Dendritic cell treated with granulocyte-macrophage colony-stimulating factor and Interleukin-4, amounts not matched to agents 40 ng/mL and 50 ng/mL, for 4 days (primary cell): ENCODE data around the gene CPNE8.

ENCODE experiments used
- H3K27ac Mint-ChIP-seq: one replicate; pipeline ENCODE4 v1.8.0; 2022; ENCODE audit warnings: mild to moderate bottlenecking, mixed read lengths
- H3K27me3 Mint-ChIP-seq: one replicate; pipeline ENCODE4 v1.8.0; 2022; ENCODE audit warnings: mild to moderate bottlenecking, mixed read lengths
- H3K36me3 Mint-ChIP-seq: one replicate; pipeline ENCODE4 v1.8.0; 2022; ENCODE audit warnings: low read depth, mixed read lengths
- H3K4me1 Mint-ChIP-seq: one replicate; pipeline ENCODE4 v1.8.0; 2022; ENCODE audit warnings: low read depth, mixed read lengths
- H3K4me3 Mint-ChIP-seq: one replicate; pipeline ENCODE4 v1.8.0; 2022; ENCODE audit warnings: mild to moderate bottlenecking, moderate library complexity, mixed read lengths
- H3K9me3 Mint-ChIP-seq: one replicate; pipeline ENCODE4 v1.8.0; 2022; ENCODE audit warnings: mixed read lengths
- intact Hi-C: fragments of 100-400 bp; cut with micrococcal nuclease; formaldehyde crosslinking; loops from one replicate; pipeline ENCODE4 v1.15.0; 2022

CPNE8 gene

DNA sequence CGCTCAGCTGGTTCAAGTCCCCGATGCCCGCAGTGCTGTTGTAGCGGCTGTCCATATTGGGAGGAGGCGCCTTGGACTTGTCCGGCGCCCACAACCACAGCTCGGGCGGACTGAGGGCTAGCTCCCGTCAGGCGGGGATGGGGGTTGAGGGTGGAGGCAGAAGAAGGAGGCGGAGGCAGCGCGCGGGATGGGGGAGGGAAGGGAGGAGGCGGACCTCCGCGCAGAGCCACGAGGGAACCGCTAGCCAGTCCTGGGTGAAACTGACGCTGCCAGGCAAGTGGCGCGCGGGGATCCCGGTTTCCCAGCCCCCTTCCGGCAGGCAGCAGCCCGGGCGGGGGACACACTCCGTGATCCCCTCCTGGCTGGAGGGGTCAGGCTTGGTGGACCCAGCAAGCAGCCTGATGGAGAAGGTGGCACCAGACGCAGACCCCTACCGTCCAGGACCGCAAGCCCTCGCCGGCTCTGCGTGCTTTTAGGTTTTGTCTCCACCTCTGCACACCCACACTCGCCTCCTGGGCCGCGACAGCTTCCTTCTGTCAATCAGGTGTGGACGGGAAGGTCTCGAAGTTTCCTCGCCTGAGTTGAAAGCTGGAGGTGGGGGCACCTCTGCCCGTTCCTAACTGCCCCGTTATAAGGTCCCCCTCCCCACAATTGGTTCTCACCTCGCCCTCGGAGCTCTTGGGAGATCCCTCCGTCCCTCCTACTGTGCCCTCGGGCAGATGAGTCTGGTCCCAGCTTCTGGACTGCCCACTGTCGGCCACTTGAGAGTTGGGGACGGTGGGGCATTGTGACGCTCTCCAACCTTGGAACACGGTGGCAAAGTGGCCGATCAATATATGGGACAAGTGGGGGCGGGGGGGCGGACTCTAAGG, at the start of gene CPNE8:
Gene CPNE8, minus strand, starts transcription at position 112 of the 872 bp plus-strand sequence. Its CDS starts 57 bp downstream, at position 55.
- Mint-ChIP-seq H3K27ac (peak within 1 kb of the TSS; percentile 99), H3K4me1 (peaks cover 38% of the 10 kb centered on the region), H3K9me3 (no peaks in the 10 kb centered on the region), H3K4me3 (peak within 1 kb of the TSS; percentile 98), H3K36me3 (peaks cover 28% of the 10 kb centered on the region), H3K27me3 (no peaks in the 10 kb centered on the region)
- intact Hi-C loops, result loop anchor here (2.0 kb wide), 1 partner anchor 589 kb away; the partner anchor contains the start of gene ALG10B

DNA sequence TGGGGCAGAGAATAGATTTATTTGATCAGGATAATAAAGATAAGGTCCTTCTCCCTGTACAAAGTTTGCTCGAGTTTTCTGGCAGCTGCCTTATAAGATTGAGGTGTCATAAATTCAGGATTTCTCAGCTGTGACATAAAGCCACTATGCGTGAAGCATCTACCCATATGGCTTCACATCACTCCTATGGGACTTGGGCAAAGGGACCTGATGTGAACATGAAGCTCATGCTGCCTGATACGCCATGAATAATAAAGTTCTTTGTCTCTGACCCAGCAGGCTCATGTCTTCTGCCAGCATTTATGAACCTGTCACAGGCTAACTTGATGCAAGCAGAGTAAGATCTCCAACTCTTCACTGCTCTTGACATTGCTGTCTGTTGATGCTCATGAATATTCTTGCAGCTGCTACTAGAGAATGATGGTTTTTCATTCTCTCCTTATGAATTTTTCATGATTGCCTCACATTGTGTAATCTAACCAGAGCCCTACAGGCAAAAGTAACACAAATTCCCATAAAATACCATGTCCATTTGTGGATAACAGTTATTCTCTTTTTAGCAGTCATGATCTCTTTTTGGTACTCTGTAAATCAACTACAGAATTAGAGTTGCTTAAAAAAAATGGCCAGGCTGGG, 49.0 kb upstream of the CPNE8 start:
- no peak overlapping the region for H3K27ac Mint-ChIP-seq
- H3K36me3 Mint-ChIP-seq, result no peaks in the 10 kb centered on the region
- intact Hi-C loops, result no loop called here
- no peak overlapping the region for H3K4me3 Mint-ChIP-seq
- no peaks in the 10 kb centered on the region for H3K4me1 Mint-ChIP-seq
- H3K9me3 Mint-ChIP-seq, result peaks cover 10% of the 10 kb centered on the region
- H3K27me3 Mint-ChIP-seq, result no peaks in the 10 kb centered on the region

DNA sequence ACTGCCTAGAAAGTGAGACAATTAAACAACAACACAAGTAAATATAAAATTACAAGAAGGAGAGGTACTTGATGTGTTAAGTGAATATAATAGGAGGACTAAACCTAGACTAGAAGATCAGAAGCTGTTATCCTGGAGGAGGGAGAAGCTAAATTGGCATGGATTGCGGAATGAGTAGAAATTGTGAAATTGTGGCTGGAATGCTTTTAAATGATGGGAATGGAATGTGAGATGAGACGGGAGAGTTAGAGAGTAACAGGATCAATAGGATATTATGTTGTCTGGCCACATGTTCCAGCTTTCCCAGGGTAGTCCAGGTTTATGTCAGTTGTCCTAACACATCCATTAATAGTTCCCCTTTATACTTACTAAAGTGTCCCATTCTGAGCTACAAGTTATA, 44.0 kb upstream of the CPNE8 start:
- no peaks in the 10 kb centered on the region for H3K4me1 Mint-ChIP-seq
- H3K27me3 Mint-ChIP-seq, result no peaks in the 10 kb centered on the region
- H3K36me3 Mint-ChIP-seq, result no peaks in the 10 kb centered on the region
- H3K27ac Mint-ChIP-seq, result no peak overlapping the region
- intact Hi-C loops, result no loop called here
- H3K9me3 Mint-ChIP-seq, result peaks cover 11% of the 10 kb centered on the region
- no peak overlapping the region for H3K4me3 Mint-ChIP-seq

DNA sequence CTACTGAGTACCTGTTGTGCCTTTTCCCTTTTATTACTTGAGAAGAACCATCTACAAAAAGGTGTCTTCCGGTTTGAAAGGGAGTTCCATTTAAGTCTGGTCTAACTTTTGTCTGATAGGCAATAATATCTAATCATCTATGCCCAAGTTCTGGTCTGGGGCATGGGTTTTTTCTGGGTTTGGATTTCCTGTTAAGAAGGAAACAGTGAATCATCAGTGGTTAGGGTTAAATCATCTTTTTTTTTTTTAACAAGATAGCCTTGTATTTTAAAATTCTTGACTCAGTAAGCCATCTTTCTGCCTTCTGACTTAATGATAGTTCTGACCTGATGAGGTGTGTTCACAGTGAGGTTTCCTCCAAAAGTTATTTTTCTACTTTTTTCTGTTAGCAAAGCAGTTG, 29.3 kb upstream of the CPNE8 start:
- Mint-ChIP-seq H3K4me1 (no peaks in the 10 kb centered on the region), H3K27ac (no peak overlapping the region), H3K9me3 (peaks cover 35% of the 10 kb centered on the region), H3K27me3 (no peaks in the 10 kb centered on the region), H3K4me3 (no peak overlapping the region), H3K36me3 (no peaks in the 10 kb centered on the region)
- intact Hi-C loops, result no loop called here

DNA sequence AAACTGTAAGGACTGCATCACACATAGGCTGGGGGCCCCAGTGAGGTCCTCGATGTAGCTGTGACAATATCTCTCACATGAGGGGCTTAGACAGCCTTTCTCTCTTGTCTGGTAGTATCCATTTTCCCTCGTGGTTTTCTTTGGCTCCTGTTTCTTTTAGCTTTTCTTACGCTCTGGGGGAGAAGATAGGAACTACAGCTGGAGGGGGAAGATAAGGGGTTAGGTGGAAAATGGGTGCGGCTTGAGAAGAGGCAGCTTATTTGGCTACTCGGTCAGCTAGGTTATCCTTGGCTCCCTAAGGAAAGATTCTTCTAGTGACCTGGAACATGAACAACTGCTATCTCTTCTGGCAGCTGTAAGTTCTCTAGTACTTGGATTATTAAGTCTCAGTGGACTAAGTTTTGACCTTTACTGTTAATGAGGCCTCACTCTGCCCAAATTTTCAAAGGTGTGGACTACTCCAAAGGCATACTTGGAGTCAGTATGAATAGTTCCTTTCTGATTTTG, 28.7 kb upstream of the CPNE8 start:
- Mint-ChIP-seq H3K27me3 (no peaks in the 10 kb centered on the region), H3K4me1 (no peaks in the 10 kb centered on the region), H3K9me3 (peaks cover 35% of the 10 kb centered on the region), H3K4me3 (no peak overlapping the region), H3K27ac (no peak overlapping the region), H3K36me3 (no peaks in the 10 kb centered on the region)
- intact Hi-C loops, result no loop called here

DNA sequence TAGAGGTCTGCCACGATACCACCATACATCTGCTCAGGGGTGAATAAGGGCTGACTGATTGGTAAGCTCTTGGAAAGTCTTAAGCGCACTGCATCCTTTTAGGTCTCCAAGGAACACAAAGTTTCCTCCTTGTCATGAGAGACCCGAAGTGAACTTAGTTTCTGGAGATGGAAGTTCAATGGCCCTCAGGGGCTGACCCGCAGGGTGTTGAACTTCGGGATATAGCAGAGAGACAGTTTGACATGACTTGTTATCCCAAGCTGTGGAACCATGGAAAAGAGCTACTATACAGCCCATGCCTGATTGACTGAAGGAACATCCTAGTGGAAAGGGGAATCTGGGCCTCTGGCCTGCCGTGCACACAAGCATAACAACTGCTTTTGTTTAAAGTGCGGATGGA, 26.9 kb upstream of the CPNE8 start:
- H3K9me3 Mint-ChIP-seq, result peaks cover 22% of the 10 kb centered on the region
- H3K4me1 Mint-ChIP-seq, result no peaks in the 10 kb centered on the region
- no peak overlapping the region for H3K4me3 Mint-ChIP-seq
- no peaks in the 10 kb centered on the region for H3K36me3 Mint-ChIP-seq
- intact Hi-C loops, result no loop called here
- H3K27me3 Mint-ChIP-seq, result no peaks in the 10 kb centered on the region
- no peak overlapping the region for H3K27ac Mint-ChIP-seq

DNA sequence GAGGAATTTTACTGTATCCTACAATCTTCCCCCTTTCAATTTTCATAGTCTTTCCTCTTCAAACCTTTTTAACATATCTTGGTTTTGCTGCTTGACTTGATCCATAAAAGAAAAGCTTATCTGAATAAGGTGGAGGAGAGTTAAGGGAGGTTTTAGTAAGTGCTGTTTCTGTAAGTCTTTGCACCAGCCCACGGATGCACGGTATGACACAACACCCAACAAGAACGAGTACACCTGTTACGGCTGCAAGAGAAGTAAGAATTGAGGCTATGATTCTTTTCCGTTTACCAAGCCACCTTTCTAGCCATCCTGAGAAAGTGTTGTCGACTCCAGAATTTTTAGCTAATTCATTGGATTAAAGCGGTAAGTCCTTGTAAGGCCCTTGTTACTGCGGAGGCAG, 26.1 kb upstream of the CPNE8 start:
- intact Hi-C loops, result no loop called here
- Mint-ChIP-seq H3K9me3 (peaks cover 13% of the 10 kb centered on the region), H3K4me1 (no peaks in the 10 kb centered on the region), H3K27me3 (no peaks in the 10 kb centered on the region), H3K36me3 (no peaks in the 10 kb centered on the region), H3K4me3 (no peak overlapping the region), H3K27ac (no peak overlapping the region)

DNA sequence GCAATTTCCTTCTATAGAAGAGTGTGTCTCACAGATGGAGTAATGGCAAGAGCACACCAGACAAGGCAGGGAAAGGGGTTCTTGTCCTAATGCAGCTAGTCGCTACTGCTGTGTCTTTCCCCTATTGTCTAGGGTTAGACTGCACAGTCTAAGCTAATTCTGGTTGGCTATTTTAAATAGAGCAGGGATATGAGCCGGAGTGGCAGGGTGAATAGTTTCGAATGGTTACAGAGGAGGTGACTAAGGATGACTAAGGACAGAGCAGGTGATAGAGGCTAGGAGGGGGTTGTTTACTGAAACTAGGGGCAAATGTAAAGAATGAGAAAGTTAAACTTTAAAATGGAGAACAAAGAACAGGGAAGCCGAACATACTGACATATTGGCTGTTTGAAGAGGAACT, 25.6 kb upstream of the CPNE8 start:
- no peak overlapping the region for H3K4me3 Mint-ChIP-seq

DNA sequence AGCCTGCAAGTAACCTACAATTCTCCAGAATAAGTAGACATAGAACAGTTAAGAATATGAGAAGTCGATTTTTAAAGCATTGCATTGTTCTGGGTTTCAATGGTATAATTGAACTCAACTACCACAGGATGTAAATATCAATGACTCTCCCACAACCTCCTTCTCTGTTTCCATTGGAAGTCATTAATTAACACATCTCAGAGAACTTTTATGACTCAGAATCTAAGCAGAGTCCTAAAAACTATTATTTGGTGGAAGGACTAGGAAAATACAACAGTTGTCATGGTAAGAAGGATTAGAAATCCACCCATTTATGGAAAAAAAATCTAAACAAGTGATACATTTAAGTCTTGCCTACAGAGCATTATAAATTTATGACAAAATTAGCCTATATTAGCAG, 21.1 kb upstream of the CPNE8 start:
- Mint-ChIP-seq H3K4me1 (no peaks in the 10 kb centered on the region), H3K27me3 (no peaks in the 10 kb centered on the region), H3K27ac (no peak overlapping the region), H3K9me3 (no peaks in the 10 kb centered on the region), H3K4me3 (no peak overlapping the region), H3K36me3 (no peaks in the 10 kb centered on the region)
- intact Hi-C loops, result loop anchor here (10.0 kb wide), 1 partner anchor 348 kb away; no protein-coding TSS in a partner anchor

More for the DNA sequence above, 25.6 kb upstream of the CPNE8 start:
- Mint-ChIP-seq H3K9me3 (peaks cover 11% of the 10 kb centered on the region), H3K36me3 (no peaks in the 10 kb centered on the region), H3K27ac (no peak overlapping the region), H3K4me1 (no peaks in the 10 kb centered on the region), H3K27me3 (no peaks in the 10 kb centered on the region)
- intact Hi-C loops, result no loop called here

DNA sequence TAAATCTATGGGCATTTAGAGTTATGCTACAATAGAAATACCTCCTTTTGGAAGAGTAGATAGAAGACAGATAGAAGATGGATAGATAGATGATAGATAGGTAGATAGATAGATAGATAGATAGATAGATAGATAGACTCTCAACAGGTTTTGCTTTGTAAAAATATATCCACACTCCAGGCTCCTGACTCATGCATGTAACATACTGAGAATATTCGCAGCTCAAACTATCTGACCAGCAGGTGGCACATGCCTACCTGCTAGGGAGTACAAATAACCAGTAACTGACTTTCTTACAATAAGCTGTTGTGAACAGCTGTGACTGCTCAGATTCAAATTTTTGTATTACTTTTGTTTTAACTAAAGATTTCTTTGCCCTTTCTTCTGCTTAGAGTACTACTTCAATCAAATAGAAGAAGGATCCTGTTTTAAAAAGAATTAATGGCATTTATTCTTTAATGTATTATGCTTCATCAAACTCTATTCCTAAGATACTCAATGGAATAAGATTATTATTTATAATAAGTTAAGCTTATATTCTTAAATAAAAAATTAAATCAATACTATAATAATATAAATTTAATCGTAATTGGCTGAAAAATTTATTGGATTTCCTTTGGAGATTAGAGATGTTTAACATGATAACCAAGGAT, 15.8 kb upstream of the CPNE8 start:
- Mint-ChIP-seq H3K27me3 (no peaks in the 10 kb centered on the region), H3K9me3 (no peaks in the 10 kb centered on the region), H3K4me3 (no peak overlapping the region), H3K36me3 (no peaks in the 10 kb centered on the region), H3K4me1 (no peaks in the 10 kb centered on the region), H3K27ac (no peak overlapping the region)
- intact Hi-C loops, result loop anchor here (10.0 kb wide), 1 partner anchor 354 kb away; no protein-coding TSS in a partner anchor

DNA sequence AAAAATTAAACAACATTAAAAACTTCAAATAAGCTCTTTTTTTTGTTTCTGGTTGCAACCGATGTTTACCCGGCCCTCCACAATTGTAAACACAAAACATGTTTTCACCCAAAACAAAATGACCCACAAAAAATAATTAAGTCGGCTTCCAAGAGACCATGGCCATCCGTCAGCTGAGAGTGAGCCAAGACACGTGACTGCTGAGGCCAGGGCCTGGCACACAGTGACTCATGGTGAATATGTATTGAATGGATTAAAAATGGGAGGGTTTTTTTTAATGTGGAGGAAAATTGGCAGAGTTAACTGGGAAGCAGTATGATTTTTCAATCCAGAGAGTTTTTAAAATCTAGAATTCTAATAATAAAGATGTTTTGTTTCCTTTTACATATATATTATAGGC, 13.8 kb upstream of the CPNE8 start:
- H3K27me3 Mint-ChIP-seq, result no peaks in the 10 kb centered on the region

DNA sequence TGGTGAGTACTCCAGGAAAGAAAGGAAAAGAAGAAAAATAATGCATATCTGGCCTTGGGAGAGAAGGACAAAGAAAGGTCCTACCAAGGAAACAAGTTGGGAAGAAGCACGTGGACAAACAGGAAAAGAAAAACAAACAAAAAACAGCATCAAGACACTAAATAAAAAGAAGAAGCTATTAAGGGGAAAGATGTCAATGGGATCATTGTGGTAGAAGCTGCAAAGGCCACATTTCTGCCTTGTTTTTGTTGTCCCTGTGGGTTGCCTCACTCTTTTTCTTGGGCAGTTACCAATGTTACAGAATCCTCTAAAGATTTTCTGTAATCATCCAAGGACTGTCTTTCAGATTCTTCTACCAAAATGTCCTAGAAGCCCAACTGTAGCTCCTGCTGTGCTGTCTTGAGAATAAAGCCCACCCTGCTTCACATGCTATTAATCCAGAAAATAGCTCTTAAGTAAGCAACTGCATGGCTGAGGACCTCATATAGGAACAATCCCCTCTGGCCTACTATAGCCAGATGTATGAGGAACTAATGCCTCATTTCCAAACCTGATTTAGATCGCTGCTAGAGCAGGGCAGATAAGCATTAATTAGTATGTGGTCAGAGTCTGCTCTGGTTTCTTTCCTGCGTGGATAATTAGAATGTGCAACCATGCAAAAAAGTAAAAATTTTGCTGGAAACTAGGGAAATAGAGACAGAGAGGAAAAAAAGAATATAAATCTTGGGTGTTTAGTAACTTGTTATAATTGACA, 10.2 kb upstream of the CPNE8 start:
- Mint-ChIP-seq H3K9me3 (no peaks in the 10 kb centered on the region), H3K27me3 (no peaks in the 10 kb centered on the region), H3K27ac (no peak overlapping the region), H3K4me1 (no peaks in the 10 kb centered on the region), H3K4me3 (no peak overlapping the region), H3K36me3 (no peaks in the 10 kb centered on the region)
- intact Hi-C loops, result no loop called here

More for the DNA sequence above, 13.8 kb upstream of the CPNE8 start:
- Mint-ChIP-seq H3K4me3 (no peak overlapping the region), H3K27ac (no peak overlapping the region), H3K36me3 (no peaks in the 10 kb centered on the region), H3K9me3 (no peaks in the 10 kb centered on the region), H3K4me1 (no peaks in the 10 kb centered on the region)
- intact Hi-C loops, result no loop called here

DNA sequence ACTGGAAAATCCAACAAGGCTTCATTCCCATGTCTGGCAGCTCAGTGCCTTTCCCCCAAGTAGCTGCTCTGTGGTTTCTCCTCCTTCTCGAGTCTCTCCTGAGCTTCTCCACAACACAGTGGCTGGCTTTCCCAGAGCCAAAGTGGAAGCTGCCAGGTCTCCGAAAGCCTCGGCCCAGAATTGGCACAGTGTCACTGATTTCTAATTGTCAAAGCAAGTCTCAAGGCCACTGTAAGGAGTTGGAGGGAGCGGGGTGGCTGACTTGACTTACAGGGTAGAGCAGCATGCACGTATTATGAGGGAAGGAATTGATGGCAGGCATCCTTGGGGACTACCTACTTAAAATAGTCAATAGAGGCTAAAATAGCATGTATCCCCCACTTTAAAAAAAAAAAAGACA, 6.7 kb upstream of the CPNE8 start:
- peaks cover 3% of the 10 kb centered on the region for H3K4me1 Mint-ChIP-seq
- no peak overlapping the region for H3K4me3 Mint-ChIP-seq

More for the DNA sequence above, 6.7 kb upstream of the CPNE8 start:
- Mint-ChIP-seq H3K36me3 (peaks cover under 1% of the 10 kb centered on the region), H3K9me3 (no peaks in the 10 kb centered on the region), H3K27ac (no peak overlapping the region), H3K27me3 (no peaks in the 10 kb centered on the region)
- intact Hi-C loops, result no loop called here
